A673 (cell line): ENCODE results near the gene COA6. TPM values are rescaled to one million over a fixed set of nuclear protein-coding genes. Genes with fewer than 3 reads are reported as not detected.

ENCODE experiments used
- BruUV-seq: library from RNA; stranded (reverse); fragments of 400-500 nt; replicated peaks from 2 replicates; lab custom pipeline; 2021; lab: Mats Ljungman, UMichigan
- CTCF ChIA-PET: fragments of 300-600 bp; sonication (Branson Sonifier 250); formaldehyde crosslinking; loops from one replicate; lab custom pipeline; 2022; ENCODE audit warnings: antibody characterized with exemption; lab: Charles Lee
- POLR2A ChIA-PET: fragments of 300-600 bp; sonication (Branson Sonifier 250); formaldehyde crosslinking; loops from one replicate; lab custom pipeline; 2022; ENCODE audit warnings: antibody characterized with exemption; ENCODE audit not compliant: low non-redundant PET; lab: Charles Lee
- DNase-seq: peaks from one replicate; pipeline ENCODE4 v3.0.0-alpha.2; 2015; ENCODE audit warnings: low spot score
- H3K27ac ChIP-seq: fragments of 200-600 bp; sonication (generic); 2 replicates; pipeline ENCODE4 v1.5.1; 2016; ENCODE audit warnings: mixed run types, low read depth, mild to moderate bottlenecking, mixed read lengths, antibody characterized with exemption, low read length; ENCODE audit not compliant: poor library complexity, severe bottlenecking
- H3K27me3 ChIP-seq: fragments of 200-600 bp; sonication (generic); replicated peaks from 2 replicates; pipeline ENCODE4 v1.6.1; 2017; ENCODE audit warnings: mixed run types, low read depth, mild to moderate bottlenecking, mixed read lengths, antibody characterized with exemption, low read length; ENCODE audit not compliant: insufficient read depth, poor library complexity
- H3K36me3 ChIP-seq: fragments of 200-600 bp; sonication (generic); 2 replicates; pipeline ENCODE4 v1.6.1; 2016; ENCODE audit warnings: mixed run types, mild to moderate bottlenecking, mixed read lengths, antibody characterized with exemption, low read length; ENCODE audit not compliant: insufficient read depth, poor library complexity, severe bottlenecking
- H3K4me1 ChIP-seq: fragments of 200-600 bp; sonication (generic); 2 replicates; pipeline ENCODE4 v1.6.1; 2017; ENCODE audit warnings: mixed run types, mild to moderate bottlenecking, mixed read lengths, antibody characterized with exemption, low read length; ENCODE audit not compliant: insufficient read depth, poor library complexity, severe bottlenecking
- H3K4me3 ChIP-seq: fragments of 200-600 bp; sonication (generic); 2 replicates; pipeline ENCODE4 v1.5.1; 2016; ENCODE audit warnings: low read depth, mixed run types, mild to moderate bottlenecking, mixed read lengths, low read length; ENCODE audit not compliant: poor library complexity, severe bottlenecking
- H3K9me3 ChIP-seq: fragments of 200-600 bp; sonication (generic); 2 replicates; pipeline ENCODE4 v1.6.1; 2016; ENCODE audit warnings: mixed run types, low read depth, mild to moderate bottlenecking, mixed read lengths, antibody characterized with exemption, low read length; ENCODE audit not compliant: poor library complexity, severe bottlenecking
- CTCF ChIP-seq: fragments of 300-800, 200-600 bp; sonication (generic); conservative IDR thresholded peaks from 2 replicates; pipeline ENCODE4 v1.5.1; 2017; ENCODE audit warnings: low read depth, mild to moderate bottlenecking, antibody characterized with exemption, low read length, moderate library complexity, mixed read lengths
- EZH2 ChIP-seq: fragments of 200-600 bp; sonication (generic); IDR thresholded peaks from 2 replicates; pipeline ENCODE4 v1.6.1; 2017; ENCODE audit warnings: borderline replicate concordance, low read depth, mild to moderate bottlenecking, mixed read lengths, antibody characterized with exemption, low read length; ENCODE audit not compliant: poor library complexity, severe bottlenecking
- intact Hi-C: fragments of 100-400 bp; cut with micrococcal nuclease; formaldehyde crosslinking; loops from one replicate; pipeline ENCODE4 v1.10.0; 2022; ENCODE audit not compliant: unreplicated experiment
- total RNA-seq: library from RNA; stranded (reverse); gene quantifications from 2 replicates; pipeline ENCODE4 v1.2.3, GENCODE V29; 2021

The COA6 gene
- total RNA-seq, 1 experiment from 2014 or later: 88.4 TPM

DNA sequence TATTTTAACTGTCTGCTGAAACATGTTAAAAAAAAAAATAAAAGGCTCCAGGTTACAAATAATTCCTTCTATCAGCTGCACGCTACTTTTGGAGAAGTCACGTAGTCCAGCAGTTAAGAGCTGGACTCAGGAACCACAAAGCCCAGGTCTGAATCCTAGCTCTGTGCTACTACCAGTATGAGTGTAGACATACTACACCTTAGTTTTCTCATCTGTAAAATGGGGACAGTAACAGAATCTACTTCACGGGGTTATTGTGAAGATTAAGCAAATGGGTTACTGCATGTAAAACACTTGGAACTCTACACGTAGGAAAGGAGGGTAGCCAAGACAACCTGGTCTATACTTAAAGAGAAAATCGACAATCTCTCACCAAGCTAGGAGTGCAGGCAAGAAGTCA is 57.4 kb downstream of the COA6 start:
- no peak for DNase-seq
- peaks cover 39% of the 10 kb centered on the region for H3K36me3 ChIP-seq
- ChIA-PET CTCF (no interaction called here), POLR2A (no interaction called here)
- H3K4me1 ChIP-seq: no peaks in the 10 kb centered on the region
- no peak for TF ChIP-seq CTCF
- no peak for TF ChIP-seq EZH2
- intact Hi-C loops: no loop called here
- no peak overlapping the region for H3K4me3 ChIP-seq
- no peaks in the 10 kb centered on the region for H3K9me3 ChIP-seq
- no TSS peak for BruUV-seq
- no peak overlapping the region for H3K27ac ChIP-seq
- H3K27me3 ChIP-seq: no peaks in the 10 kb centered on the region

DNA sequence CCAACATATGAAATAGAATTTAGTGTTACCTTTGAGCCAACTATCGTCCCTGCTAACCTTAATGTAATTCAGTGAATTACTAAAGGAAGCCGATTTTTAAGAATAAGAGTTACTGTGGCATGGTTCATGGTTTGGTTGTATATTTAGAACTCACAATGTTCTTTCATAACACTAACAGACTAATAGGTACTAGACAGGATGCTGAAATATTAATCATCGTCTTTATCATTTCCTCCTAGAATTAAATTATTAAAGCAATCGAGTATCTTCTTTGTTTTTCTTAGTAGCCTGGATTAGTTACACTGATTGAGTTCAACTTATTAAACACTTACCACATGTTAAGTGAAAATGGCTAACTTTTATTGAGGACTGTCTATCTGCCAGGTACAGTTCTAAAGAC is 58.0 kb downstream of the COA6 start:
- H3K4me3 ChIP-seq: no peak overlapping the region
- DNase-seq: no peak
- H3K4me1 ChIP-seq: no peaks in the 10 kb centered on the region
- no peaks in the 10 kb centered on the region for H3K9me3 ChIP-seq
- no TSS peak for BruUV-seq
- H3K36me3 ChIP-seq: peaks cover 39% of the 10 kb centered on the region
- no peak overlapping the region for H3K27ac ChIP-seq
- intact Hi-C loops: no loop called here
- CTCF ChIA-PET: no interaction called here
- POLR2A ChIA-PET: no interaction called here
- H3K27me3 ChIP-seq: no peaks in the 10 kb centered on the region
- TF ChIP-seq CTCF: no peak

DNA sequence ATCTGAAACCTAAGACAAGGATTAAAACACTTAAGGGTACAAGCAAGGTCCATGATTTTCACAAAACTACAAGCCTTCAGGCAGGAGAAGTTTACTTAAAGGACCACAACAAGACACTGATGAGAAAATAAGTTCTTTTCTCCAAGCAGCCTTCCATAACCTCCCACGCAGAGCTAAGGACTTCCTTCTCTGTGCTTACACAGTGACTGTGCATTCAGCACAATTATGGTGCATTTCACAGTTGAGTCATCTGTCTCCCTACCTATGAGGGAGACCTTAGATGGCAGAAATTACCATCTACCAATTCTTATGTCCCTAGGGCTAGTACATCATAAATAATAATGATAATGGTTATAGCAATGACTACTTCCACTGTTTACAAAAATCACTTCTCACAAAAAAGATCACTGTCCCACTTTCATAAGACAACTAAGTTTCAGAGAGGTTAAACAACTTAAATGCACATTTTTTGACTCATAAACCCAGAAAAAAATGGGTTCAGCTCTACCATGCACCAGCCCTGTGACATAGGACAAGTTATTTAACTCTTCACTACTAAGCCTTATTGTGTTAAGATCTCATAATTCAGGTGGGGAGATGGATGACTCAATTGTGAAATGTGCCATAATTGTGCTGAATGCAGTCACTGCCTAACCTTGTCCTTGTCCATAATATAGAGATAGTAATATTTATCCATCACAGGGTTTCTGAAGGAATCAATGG is 60.5 kb downstream of the COA6 start:
- CTCF ChIA-PET: no interaction called here
- DNase-seq: peak; percentile 49

More for the DNA sequence above, 60.5 kb downstream of the COA6 start:
- BruUV-seq: no TSS peak
- H3K9me3 ChIP-seq: peaks cover under 1% of the 10 kb centered on the region
- H3K4me1 ChIP-seq: no peaks in the 10 kb centered on the region
- no peak overlapping the region for H3K27ac ChIP-seq
- H3K27me3 ChIP-seq: no peaks in the 10 kb centered on the region
- no peak overlapping the region for H3K4me3 ChIP-seq
- POLR2A ChIA-PET: no interaction called here
- H3K36me3 ChIP-seq: peaks cover 21% of the 10 kb centered on the region
- TF ChIP-seq CTCF (no peak), EZH2 (no peak)
- intact Hi-C loops: no loop called here

Other genes starting within 250 kb of the COA6 start
- 28.0 and 31.9 TPM in 2 replicates for gene TARBP1, start 105.7 kb downstream of the COA6 start, total RNA-seq
- 39.9 and 43.8 TPM in 2 replicates for gene IRF2BP2, start 236.7 kb downstream of the COA6 start, total RNA-seq